Forelimb muscle (tissue), 1 donor: ENCODE results near the gene LTBP2. TPM values are rescaled to one million over a fixed set of nuclear protein-coding genes. Genes with fewer than 3 reads are reported as not detected.
A peak's percentile ranks its signal among the peaks of the same experiment; 100 is the strongest.

Source experiments
- DNase-seq: peaks from one replicate; pipeline ENCODE4 v3.0.0-alpha.2; 2013; ENCODE audit warnings: low read depth
- polyA plus RNA-seq: library from polyadenylated mRNA; unstranded; fragments of 120-200 nt; gene quantifications from one replicate; pipeline ENCODE4 v1.2.1, GENCODE V29; 2013; ENCODE audit not compliant: insufficient read length

Gene LTBP2
- polyA plus RNA-seq, 1 donor, result 7.7 TPM

DNA sequence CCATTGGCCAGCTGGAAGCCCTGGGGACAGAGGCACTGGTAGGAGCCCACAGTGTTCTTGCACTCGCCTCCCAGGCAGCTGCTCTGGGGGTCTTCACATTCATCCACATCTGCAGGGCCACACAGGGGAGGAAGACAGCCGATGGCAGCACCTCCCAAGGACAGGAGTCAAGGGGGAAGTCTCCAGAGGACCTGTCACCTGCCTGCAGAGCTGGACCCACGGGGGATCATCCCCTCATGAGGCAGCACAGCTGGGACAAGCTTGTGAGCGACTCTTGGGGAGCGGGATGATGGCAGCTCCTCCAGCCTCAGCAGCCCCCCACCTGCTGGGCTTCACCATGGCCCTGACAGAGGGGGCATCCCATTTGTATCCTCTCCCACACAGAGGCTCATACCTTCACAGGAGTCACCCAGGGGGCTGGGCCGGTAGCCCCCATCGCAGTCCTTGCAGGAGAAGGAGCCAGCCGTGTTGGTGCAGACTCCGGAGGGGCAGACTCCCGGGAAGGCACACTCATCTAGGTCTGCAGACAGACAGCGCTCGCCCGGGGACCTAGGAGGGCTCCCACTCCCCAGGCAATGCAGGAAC lies 103.1 kb downstream of the LTBP2 start:
- no peak for DNase-seq

GRCh38 chr14:74508292-74508731 lies 103.7 kb downstream of the LTBP2 start:
- DNase-seq, result no peak

- DNase-seq, result no peak
Observed at GRCh38 chr14:74507840-74508239, 104.2 kb downstream of the LTBP2 start.

DNA sequence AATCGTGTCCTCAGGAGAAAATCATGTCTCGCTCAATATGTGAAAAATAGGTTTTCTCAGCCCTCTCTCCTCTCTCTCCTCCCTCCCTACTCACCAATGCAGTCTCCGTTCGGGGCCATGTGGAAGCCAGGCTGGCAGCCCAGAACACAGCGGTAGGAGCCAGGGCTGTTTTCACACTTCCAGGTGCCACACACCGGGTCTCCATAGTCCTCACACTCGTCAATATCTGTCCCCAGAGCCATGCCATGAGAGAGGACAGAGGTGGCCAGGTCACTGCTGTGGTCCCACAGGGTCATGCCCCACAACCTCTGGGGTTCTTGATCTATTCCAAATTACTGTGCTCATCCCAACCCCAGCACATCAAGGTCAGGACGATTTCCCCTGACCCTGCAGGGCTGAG lies 105.0 kb downstream of the LTBP2 start:
- no peak for DNase-seq

GRCh38 chr14:74506411-74506851 lies 105.6 kb downstream of the LTBP2 start:
- no peak for DNase-seq

- DNase-seq, result no peak
Observed at GRCh38 chr14:74505831-74506230, 106.2 kb downstream of the LTBP2 start.

DNA sequence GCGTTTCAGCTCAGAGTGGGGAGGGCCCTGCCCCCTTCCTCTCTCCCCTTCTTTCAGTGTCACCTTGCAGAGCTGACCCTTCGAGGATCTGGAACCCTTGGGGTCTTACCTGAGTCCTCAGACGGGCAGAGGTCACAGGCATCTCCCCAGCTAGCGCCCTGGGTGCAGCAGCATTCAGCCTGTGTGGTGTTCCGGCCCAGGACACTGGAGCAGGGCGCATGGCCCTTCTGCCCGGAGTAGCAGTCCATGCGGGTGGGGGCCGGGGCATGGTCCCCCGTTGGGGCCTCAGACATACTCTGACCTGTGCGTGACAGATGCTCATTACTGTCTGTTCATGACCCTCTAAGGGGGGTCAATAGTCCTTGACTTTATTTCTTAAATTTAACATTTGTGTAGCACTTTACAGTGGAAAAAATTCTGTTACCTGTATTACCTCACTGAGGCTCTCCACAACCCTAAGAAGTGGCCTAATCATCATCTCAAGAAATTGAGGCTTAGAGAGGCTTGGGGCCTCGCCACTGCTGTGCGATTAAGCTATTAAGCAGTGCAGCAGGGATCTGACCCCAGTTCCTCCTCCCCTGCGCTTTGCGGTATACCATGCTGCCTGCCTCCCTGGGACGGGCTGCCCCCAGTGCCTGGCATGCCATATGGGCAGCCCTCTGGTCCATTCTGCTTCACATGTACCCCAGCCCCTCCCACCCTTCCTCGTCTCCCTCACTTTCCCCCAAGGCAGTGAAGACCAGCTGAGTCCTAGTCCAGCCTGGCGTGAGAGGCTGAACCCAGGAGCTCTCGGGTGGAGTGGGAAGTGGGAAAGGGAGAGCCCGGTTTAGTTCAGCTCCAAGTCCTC lies 106.9 kb downstream of the LTBP2 start:
- DNase-seq, result no peak

GRCh38 chr14:74504412-74504811 lies 107.6 kb downstream of the LTBP2 start:
- no peak for DNase-seq

DNA sequence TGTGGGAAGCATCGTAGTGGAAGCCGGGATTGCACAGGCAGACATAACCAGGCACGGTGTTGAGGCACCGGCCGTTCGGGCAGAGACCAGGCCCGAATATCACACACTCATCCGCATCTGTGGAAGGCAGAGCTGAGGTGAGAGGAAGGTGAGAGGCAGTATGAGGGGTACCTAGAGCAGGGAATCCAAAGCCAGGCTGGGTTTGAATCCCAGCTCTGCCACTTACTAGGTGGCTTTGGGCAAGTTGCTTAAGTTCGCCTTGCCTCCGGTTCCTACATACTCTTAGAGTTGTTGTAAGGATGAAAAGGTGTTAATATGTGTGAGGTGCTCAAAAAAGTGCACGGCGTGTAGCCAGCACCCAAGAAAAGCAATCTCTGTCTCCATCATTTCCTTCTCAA lies 108.1 kb downstream of the LTBP2 start:
- DNase-seq, result no peak

GRCh38 chr14:74503291-74503937 lies 108.6 kb downstream of the LTBP2 start:
- no peak for DNase-seq

GRCh38 chr14:74502236-74503019 lies 109.6 kb downstream of the LTBP2 start:
- no peak for DNase-seq

GRCh38 chr14:74501691-74502090 lies 110.3 kb downstream of the LTBP2 start:
- DNase-seq, result no peak

- DNase-seq, result peak; percentile 65
Observed at GRCh38 chr14:74501135-74501614, 110.9 kb downstream of the LTBP2 start.

- no peak for DNase-seq
Observed at GRCh38 chr14:74500417-74501134, 111.5 kb downstream of the LTBP2 start.

GRCh38 chr14:74495356-74495755 lies 116.7 kb downstream of the LTBP2 start:
- DNase-seq, result no peak

- DNase-seq, result peak; percentile 95
Observed at GRCh38 chr14:74493343-74494261, 118.4 kb downstream of the LTBP2 start, which contains the start of gene ISCA2. Gene ISCA2 (plus strand): TSS chr14:74493765. CDS start chr14:74493775, 10 bp downstream.

DNA sequence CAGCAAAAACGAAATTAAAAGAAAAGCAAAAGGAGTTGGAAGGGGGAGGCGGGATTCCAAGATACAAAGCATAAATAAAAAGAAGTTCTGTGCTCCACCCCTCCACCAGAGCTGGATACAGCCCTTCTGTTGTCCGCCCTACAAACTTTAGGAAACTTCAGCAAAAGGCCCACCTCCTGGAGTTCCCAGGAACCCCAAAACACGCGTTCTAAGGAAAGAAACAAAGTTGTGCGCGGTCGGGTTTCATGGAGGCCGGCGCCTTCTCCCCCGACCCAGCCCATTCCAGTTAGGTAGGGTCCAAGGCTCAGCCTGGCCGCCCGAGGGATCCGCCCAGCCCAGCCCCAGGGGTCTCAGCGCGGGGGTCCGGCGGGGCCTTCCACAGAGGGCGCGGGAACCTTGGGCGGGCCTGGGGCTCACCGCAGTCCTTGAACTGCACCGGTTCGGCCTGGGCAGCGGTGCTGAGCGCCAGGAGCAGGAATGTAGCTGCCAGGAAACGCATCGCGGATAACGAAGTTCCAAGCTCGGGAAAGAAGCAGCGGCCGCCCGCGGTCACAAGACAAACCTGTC lies 119.2 kb downstream of the LTBP2 start, which contains the start of gene NPC2:
Gene NPC2 (minus strand): TSS at position 530 of the 567 bp plus-strand sequence. CDS start 31 bp downstream, at position 499.
- DNase-seq, result no peak

DNA sequence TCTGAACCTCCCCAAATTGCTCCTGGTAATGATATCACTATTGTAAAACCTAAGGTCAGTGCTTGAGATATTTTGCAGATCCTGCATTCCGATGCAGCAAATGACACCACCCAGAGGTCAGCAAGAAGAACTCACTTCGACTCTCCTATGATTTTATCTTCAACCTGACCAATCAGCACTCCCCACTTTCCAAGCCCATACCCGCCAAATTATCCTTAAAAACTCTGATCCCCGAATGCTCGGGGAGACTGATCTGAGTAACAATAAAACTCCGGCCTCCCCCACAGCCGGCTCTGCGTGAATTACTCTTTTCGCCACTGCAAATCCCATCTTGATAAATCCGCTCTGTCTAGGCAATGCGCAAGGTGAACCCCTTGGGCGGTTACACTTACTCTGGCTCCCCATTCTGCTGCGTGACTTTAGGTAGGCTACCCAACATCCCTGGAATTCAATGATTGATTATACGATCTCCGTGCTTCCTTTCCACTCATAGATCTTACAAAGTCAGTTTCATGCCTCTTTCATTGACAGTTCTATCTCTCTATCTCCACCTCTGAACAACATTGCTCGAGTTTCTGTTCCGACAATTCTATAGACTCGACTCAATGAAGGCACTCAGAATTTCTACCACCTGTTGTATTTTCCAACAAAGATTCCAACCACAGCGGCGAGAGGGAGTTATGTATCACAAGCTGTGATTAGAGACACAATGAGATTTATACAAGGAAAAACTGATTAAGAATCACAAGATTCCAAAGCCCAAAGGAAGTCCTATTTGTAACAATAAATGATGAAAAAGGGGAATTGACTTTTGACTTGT lies 119.9 kb downstream of the LTBP2 start:
- no peak for DNase-seq
